Measurements from ENCODE around the gene GAB2.

GAB2 gene

DNA sequence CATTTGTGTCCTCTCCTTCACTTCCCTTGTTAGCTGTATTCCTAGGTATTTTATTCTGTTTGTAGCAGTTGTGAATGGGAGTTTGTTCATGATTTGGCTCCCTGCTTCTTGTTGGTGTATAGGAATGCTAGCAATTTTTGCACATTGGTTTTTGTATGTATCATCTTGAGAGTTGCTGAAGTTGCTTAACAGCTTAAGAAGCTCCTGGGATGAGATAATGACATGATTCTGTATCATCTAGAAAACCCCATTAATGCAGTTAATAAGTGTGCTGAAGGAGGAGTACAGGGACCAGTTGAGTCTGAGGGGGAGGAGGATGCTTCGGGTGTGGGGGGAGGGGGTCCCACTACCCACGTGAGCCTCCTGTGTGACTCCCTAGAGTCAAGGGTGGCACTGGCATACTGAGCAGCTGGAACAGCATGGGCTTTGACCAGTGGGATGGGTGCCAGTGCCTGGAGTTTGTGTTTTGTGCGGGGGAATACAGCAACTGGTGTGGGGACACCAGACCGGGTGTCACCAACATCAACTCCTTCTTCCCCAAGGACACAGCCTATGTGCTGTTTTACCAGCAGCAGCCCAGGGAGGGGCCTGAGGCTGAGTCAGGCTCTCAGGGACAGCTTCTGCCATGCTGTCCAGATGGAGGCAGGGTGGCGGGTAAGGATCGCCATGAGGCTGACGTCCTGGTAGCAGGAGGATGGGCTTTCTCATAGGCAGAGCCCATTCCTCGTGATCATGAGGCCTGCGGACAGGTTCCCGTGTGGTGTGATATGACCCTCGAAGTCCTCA lies 204.8 kb downstream of the GAB2 start:
- no peak for DNase-seq (ENCODE audit: low read depth in 1 of 2, low spot score in 1 of 2)

DNA sequence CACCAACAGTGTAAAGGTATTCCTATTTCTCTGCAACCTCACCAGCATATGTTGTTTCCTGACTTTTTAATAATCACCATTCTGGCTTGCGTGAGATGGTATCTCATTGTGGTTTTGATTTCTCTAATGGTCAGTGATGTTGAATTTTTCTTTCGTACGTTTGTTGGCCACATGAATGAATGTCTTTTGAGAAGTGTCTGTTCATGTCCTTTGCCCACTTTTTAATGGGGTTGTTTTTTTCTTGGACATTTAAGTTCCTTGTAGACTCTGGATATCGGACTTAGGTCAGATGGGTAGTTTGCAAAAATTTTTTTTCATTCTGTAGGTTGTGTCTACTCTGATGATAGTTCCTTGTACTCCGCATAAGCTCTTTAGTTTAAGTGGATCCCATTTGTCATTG lies 206.1 kb downstream of the GAB2 start:
- DNase-seq (ENCODE audit: low read depth in 1 of 2, low spot score in 1 of 2): no peak

DNA sequence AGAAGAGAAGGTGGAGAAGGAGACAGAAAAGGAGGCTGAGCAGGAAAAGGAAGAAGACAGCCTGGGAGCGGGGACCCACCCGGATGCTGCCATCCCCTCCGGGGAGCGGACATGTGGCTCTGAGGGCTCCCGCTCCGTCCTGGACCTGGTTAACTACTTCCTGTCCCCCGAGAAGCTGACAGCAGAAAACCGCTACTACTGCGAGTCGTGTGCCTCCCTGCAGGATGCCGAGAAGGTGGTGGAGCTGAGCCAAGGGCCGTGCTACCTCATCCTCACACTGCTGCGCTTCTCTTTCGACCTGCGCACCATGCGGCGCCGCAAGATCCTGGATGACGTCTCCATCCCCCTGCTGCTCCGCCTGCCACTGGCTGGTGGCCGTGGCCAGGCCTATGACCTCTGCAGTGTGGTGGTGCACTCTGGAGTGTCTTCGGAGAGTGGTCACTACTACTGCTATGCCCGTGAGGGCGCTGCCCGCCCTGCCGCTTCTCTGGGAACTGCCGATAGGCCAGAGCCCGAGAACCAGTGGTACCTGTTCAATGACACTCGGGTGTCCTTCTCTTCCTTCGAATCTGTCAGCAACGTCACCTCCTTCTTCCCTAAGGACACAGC lies 207.5 kb downstream of the GAB2 start:
- DNase-seq (ENCODE audit: low read depth in 1 of 2, low spot score in 1 of 2): no peak

DNA sequence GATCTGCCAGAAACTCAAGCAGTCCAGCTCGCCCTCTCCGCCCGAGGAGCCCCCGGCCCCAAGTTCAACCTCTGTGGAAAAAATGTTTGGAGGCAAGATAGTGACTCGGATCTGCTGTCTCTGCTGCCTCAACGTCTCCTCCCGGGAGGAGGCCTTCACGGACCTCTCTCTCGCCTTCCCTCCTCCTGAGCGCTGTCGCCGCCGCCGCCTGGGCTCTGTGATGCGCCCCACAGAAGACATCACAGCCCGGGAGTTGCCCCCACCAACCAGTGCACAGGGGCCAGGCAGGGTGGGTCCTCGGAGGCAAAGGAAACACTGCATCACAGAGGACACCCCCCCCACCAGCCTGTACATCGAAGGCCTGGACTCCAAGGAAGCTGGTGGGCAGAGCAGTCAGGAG lies 208.1 kb downstream of the GAB2 start:
- DNase-seq (ENCODE audit: low read depth in 1 of 2, low spot score in 1 of 2): no peak

DNA sequence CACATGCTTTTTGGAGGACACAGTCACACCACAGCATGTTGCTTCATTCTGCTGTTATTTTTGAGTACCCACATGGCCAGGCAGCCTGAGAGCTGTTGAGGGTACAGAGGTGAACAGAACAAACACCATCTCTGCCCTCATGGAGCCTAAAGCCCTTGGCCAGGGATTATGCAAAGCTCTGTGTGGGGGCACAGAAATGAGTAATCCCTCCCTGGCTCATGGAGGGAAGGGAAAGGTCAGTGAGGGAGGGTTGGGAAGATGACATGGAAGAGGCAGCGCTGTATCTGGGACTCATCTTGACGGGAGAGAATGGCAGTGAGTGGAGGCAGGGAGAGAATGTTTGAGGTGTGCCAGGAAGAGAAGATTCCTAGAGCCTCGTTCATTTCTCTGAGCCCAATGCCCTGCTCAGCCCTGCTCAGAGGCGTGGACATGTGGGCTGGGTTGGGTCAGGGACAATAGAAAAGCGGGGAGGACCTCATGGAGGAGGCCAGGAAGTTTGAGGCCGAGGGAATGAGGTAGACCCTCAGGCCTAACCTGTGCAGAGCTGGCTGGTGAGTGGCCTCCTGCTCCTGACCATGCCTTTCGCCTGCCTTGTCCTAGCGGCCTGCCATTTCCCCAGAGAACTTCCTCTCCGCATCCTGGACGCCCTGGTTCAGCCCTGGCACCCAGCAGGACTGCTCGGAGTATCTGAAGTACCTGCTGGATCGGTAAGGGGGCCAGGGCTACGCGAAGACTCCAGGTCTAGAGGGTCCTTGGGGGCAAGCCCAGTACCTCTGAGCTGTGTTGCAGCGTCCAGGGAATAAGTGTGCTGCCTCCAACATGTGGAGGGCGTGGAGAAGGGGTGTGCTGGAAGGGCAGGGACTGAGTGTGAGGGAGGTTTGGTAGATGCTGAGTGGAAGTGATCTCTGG lies 209.1 kb downstream of the GAB2 start:
- no peak for DNase-seq (ENCODE audit: low read depth in 1 of 2, low spot score in 1 of 2)

DNA sequence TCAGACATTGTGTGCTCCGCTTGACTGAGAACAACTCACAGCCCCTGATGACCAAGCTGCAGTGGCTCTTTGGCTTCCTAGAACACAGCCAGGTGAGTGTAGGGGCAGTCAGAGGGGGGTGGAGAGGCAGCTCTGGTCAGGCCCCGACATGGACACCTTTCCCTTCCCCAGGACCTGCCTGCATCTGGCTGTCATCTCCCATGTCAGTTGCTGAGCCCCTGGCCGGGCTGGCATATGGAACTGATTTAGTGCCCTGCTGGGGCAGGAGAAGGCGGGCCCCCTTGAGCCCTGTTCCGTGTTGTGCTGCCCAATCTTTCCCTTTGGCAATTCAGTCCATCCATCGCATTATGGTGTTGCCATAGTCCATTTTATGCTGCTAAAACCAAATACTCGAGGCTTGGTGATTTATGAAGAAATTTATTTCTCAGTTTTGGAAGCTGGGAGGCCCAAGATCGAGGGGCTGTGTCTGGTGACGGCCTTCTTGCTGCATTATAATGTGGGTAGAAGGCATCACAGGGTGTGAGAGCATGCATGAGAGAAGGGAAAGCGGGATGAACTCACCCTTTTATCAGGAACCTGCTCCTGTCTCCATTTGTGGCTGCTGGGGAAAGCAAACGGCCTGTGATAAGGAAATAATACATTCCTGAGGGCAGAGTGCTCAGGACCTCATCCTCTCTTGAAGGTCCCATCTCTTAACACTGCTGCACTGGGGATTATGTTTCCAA lies 209.9 kb downstream of the GAB2 start:
- no peak for DNase-seq (ENCODE audit: low read depth in 1 of 2, low spot score in 1 of 2)

DNA sequence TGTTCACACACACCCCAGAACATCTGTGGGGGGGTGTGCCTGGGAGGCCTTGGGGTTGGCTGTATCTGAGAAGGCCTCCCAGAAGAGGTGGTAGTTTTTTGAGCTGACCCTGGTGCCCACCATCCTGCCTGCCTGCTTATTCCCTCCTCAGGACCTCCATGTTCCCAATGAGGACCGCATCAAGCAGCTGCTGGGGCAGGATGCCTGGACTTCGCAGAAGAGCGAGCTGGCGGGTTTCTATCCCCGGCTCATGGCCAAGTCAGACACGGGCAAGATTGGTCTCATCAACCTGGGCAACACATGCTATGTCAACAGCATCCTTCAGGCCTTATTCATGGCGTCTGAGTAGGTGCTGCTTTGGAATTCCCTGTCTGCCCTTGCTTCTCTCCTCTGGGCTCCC lies 211.9 kb downstream of the GAB2 start:
- DNase-seq (ENCODE audit: low read depth in 1 of 2, low spot score in 1 of 2): no peak

DNA sequence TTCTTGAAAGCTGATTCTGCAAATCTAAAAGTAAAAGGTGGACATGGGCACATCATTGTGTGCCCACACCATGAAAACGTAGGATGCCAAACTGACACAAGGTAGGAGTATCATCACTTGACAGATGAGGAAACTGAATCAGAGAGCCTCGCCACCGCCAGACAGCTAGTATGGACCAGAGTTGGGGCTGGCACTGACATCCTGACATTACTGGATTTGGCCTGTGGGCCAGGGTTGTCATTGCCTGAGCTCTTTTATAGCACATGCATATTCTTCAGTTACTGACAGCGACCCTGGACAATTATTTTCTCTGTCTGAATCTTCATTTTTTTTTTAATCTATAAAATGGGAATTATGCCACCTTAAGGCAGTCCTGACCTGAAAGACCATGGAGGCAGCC lies 212.4 kb downstream of the GAB2 start:
- no peak for DNase-seq (ENCODE audit: low read depth in 1 of 2, low spot score in 1 of 2)

DNA sequence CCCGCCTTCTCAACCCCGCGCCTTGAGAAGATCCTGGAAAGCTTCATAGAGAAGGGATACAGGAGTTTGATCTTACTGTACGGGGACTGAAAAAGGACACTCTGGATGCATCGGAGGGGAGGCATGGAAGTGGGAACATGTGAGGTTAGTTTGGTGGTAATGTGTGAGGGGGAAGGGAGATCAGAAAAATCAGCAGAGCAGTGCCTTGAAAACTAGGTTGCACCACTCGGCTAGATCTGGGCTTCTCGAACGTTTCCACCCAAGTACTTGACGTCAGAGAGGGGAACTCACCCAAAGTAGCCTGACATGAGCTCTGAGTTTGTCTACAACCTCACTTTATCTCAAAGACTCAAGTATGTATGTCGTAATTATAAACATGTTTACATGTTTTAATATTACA lies 214.4 kb downstream of the GAB2 start:
- peak in 1 of 2 donors; percentile 28 for DNase-seq (ENCODE audit: low read depth in 1 of 2, low spot score in 1 of 2)

DNA sequence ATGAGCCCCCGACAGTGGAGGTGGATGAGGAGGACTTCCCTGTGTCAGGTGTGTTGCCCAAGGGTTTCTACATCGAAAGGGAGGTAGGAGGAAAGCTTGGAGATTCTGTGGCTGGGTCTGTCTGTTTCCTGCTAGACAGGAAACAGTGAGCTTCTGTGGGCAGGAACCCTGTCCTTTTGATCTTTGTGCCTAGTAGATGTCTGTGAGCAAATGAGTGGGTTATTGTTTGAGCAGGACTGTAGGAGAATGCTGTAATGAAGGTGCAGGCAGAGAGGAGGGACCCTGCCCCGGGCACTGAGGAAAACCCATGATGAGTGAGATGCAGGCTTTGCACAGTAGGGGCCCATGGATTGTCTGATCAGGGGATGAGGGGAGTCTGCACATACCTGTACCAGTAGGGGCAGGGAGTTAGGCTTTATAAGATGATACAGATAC lies 214.9 kb downstream of the GAB2 start:
- peak in 1 of 2 donors; percentile 31 for DNase-seq (ENCODE audit: low read depth in 1 of 2, low spot score in 1 of 2)

DNA sequence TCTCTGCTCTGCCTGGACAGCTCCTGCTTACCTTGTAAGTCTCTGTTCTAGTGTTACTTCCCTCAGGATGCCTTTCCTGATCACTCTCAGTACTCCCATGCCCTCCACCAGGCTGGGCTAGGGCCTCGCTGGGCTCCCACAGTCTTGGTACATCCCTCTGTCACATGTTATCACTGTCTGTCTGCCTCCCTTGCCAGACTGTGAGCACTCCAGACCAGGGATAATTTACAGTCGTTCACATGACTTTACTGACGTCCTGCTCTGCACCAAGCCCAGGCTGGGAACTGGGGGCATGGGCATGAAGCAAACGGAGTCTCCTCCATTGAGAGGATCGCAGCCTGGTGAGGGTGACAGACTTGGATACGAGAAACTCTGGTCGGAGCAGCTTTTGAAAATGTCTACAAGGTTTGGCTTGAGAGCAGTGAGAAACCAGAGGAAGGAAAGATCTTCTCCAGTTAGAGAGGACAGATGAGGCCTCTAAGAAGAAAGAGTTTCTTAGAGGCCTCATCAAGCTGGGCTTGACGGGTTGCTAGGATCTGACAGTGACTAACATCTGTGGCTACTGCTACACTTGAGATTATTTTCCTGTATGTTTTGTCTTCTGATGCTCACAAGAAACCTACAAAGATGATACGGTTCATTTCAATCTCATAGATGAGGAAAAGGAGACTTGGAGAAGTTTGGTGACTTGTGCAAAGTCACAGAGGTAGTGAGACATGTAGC lies 216.4 kb downstream of the GAB2 start:
- no peak for DNase-seq (ENCODE audit: low read depth in 1 of 2, low spot score in 1 of 2)

DNA sequence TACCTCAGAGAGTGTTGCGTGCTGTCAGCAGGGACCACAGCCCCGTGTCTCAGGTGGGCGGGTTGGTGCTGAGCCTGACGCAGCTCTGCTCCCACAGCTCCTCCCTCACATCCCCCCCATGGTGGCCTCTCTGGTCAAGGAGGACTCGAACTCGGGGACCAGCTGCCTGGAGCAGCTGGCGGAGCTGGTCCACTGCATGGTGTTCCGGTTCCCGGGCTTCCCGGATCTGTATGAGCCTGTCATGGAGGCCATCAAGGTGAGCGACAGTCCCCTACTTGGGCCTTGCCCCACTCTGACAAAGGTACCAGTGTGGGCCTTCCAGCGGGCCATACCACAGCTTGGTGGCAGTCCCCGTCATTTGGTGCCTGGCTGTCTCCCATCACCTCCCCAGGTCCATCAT lies 217.1 kb downstream of the GAB2 start:
- no peak for DNase-seq (ENCODE audit: low read depth in 1 of 2, low spot score in 1 of 2)

DNA sequence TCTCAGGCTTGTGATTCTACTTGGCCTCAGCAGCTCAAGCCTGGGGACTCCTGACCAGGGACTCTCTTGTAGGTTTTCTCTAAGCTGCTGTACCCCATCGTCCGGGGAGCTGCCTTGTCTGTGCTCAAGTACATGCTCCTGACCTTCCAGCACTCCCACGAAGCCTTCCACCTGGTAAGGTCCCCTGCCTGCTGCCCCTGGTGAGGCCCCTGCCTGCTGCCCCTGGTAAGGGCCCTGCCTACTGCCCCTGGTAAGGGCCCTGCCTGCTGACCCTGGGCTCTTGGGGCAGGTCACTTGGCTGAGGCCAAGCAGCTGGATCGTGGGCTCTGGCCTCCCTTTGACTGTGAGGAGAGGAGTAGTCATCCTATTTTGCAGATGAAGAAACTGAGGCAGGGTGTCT lies 217.6 kb downstream of the GAB2 start:
- DNase-seq (ENCODE audit: low read depth in 1 of 2, low spot score in 1 of 2): no peak

DNA sequence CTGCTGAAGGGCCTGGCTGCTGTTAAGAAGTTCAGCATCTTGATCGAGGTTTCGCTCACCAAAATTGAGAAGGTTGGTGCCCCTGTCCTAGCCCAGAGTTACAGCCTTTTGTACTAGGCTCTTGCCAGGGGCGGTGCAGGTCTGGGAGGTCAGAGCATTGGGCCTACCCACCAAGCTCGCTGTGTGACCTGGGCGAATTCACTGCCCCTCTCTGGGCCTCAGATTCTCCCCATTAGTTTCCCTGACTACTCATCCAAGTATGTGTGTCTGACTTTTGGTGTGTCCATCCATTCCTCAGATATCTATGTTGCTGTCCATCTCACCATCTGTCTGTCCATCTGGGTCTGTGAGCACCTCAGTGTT lies 218.0 kb downstream of the GAB2 start:
- DNase-seq (ENCODE audit: low read depth in 1 of 2, low spot score in 1 of 2): no peak

DNA sequence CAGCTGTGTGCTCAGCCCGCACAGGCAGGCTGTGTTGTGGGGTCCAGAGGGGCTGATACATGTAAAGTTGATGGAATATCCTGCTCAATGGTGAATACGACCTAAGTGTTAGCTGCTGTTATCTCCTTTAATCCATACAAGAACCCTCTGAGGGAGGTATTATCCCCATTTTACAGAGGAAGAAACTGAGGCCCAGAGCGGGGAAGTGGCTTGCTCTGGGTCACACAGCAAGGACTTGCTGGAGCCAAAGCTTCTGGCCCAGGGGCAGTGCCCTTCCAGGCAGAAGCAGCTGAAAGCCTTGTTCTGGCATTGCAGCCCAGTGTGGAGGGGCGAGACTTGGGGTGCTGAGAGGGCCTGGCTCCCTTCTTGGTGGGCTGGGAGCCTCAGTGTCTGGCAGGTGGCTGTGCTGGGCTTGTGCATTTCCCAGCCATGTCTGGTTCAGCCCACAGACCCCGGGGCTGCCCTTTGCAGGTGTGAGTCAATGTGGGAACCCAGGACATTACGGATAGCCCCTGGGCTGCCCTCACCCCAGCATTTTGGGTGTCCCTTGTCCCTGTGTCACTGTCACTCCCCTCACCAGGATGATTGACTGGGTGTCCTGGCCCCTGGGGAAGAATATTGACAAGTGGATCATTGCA lies 218.5 kb downstream of the GAB2 start:
- DNase-seq (ENCODE audit: low read depth in 1 of 2, low spot score in 1 of 2): no peak

DNA sequence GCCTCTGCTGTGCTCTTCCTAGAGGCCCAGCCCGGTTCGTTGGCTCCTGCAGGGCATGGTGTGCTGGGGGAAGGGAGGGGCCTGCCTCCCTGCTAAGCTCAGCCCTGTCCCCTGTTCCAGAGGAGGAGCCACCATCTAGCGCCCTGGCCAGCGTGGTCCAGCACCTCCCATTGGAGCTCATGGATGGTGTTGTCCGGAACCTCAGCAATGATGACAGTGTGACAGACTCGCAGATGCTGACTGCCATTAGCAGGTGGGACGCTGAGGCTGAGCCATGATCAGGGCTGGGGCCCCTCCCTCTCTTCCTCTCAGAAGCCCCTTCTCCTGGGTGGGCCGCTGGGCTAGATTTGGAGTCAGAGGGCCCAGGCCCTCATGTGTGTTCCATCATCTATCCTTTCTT lies 219.8 kb downstream of the GAB2 start:
- no peak for DNase-seq (ENCODE audit: low read depth in 1 of 2, low spot score in 1 of 2)

DNA sequence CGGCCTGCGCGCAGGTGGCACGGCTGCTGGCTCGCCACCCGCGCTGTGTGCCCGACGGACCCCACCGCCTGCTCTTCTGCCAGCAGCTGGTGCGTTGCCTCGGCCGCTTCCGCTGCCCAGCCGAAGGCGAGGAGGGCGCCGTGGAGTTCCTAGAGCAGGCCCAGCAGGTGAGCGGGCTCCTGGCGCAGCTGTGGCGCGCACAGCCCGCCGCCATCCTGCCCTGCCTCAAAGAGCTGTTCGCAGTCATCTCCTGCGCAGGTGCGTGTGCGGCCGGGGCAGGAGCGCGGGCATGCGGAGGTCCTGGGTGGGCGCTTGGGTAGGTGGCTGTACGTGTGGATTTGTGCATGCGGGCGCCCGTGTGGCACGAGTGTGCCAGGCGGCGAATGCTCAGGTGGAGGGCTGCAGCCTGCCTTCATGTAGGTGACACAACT lies 220.9 kb downstream of the GAB2 start:
- DNase-seq (ENCODE audit: low read depth in 1 of 2, low spot score in 1 of 2): no peak

DNA sequence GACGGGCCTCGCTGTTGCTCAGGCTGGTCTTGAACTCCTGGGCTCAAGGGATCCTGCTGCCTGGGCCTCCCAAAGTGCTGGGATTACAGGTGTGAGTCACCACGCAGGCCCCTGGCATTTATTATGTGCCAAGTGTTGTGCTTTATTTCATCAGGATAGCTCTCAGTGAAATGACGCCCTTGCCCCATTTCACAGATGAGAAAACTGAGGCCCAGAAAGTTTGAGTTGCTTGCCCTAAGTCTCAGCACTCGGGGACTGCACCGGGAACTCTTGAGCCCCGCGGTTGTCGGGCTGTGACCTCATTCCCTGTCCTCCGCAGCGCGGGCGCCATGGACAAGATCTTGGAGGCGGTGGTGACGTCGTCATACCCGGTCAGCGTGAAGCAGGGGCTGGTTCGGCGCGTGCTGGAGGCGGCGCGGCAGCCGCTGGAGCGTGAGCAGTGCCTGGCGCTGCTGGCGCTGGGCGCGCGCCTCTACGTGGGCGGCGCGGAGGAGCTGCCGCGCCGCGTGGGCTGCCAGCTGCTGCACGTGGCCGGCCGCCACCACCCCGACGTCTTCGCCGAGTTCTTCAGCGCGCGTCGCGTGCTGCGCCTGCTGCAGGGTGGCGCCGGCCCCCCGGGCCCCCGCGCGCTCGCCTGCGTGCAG lies 221.6 kb downstream of the GAB2 start:
- no peak for DNase-seq (ENCODE audit: low read depth in 1 of 2, low spot score in 1 of 2)

DNA sequence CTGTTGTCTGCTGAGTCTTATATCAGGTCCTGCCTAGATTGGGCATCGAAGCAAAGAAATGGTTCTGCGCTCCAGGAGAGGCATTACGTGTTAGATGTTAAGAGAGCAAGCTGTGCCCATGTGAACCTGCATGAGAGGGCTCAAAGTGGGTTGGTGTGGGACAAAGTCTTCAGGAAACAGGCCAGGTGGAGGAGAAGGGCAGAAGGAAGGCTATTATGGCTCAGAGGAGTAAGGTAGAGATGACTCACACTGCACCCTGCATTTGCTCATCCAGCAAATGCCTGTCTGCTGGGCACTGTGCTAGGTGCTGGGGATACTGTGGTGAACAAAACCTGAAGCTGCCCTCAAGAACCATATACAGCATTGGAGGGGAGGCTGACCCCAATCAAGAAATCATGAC lies 223.1 kb downstream of the GAB2 start:
- DNase-seq (ENCODE audit: low read depth in 1 of 2, low spot score in 1 of 2): no peak

DNA sequence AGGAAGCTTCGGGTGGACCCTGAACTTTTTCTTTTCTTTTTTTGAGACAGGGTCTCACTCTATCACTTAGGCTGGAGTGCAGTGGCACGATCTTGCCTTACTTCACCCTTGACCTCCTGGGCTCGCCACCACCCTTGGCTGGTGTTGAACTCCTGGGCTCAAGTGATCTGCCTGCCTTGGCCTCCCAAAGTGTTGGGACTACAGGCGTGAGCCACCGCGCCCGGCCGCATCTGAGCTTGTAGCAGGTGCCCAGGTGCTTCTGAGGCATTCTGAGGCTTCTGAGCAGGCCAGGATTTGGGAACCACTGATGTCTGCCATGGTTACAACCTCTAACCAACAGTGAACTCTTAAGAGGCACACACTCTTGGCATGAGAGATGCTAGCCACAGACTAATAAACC lies 223.8 kb downstream of the GAB2 start:
- no peak for DNase-seq (ENCODE audit: low read depth in 1 of 2, low spot score in 1 of 2)
